Memory B cell (primary cell): ENCODE results near the gene ERC1.

Experiments
- ATAC-seq: fragments of 150-1000 bp; cut with Tn5 transposase; 2 replicates; pipeline ENCODE4 v1.10.0; 2021; ENCODE audit warnings: low read depth, mild to moderate bottlenecking, moderate library complexity
- DNase-seq, 2 donors: peaks; one replicate each; pipeline ENCODE4 v3.0.0; 2022; ENCODE audit warnings: low spot score in 2 of 2
- H3K27ac Mint-ChIP-seq: one replicate; pipeline ENCODE4 v1.8.0; 2022; ENCODE audit warnings: mild to moderate bottlenecking, moderate library complexity, mixed read lengths
- H3K27me3 Mint-ChIP-seq: one replicate; pipeline ENCODE4 v1.8.0; 2022; ENCODE audit warnings: mixed read lengths
- H3K36me3 Mint-ChIP-seq: one replicate; pipeline ENCODE4 v1.8.0; 2022; ENCODE audit warnings: mild to moderate bottlenecking, mixed read lengths
- H3K4me1 Mint-ChIP-seq: one replicate; pipeline ENCODE4 v1.8.0; 2022; ENCODE audit warnings: mixed read lengths
- H3K4me3 Mint-ChIP-seq: one replicate; pipeline ENCODE4 v1.8.0; 2022; ENCODE audit warnings: mild to moderate bottlenecking, moderate library complexity, mixed read lengths
- H3K9me3 Mint-ChIP-seq: one replicate; pipeline ENCODE4 v1.8.0; 2022; ENCODE audit warnings: mixed read lengths

The ERC1 gene

DNA sequence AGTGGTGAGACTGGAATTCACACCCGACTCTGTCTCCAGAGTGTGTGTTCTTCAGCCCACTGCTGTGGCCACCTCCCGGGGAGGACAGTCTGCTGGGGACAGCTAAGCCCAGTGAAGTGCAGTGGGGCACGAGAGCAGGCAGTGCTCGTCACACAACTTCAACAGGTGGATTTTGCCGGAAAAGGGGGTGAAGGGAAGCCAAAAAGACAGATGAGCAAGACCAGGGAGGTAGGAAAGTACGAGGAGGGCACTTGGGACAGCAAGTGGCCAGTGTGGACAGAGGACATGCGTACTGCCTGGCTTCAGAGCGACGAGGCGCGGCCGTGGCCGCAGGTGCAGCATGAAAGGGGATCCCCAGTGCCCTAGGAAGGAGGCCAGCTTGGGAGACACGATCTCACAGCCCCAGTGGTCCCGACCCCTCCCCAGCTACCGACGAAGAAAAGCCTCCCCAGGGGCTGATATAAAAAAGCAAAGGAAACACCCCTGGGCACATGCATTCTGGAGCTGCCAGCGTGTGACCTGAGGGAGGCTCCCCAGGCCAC lies 507.2 kb downstream of the ERC1 start:
- H3K4me3 Mint-ChIP-seq, result no peak overlapping the region
- H3K9me3 Mint-ChIP-seq, result no peaks in the 10 kb centered on the region
- H3K36me3 Mint-ChIP-seq, result peaks cover 2% of the 10 kb centered on the region
- no peak overlapping the region for H3K27ac Mint-ChIP-seq
- peaks cover 7% of the 10 kb centered on the region for H3K27me3 Mint-ChIP-seq
- no peaks in the 10 kb centered on the region for H3K4me1 Mint-ChIP-seq
- DNase-seq (no peak), ATAC-seq (no peak)

GRCh38 chr12:1499351-1499750 lies 508.3 kb downstream of the ERC1 start:
- DNase-seq, result no peak
- Mint-ChIP-seq H3K4me1 (peaks cover 3% of the 10 kb centered on the region), H3K9me3 (no peaks in the 10 kb centered on the region), H3K4me3 (no peak overlapping the region), H3K27ac (no peak overlapping the region), H3K27me3 (peaks cover 14% of the 10 kb centered on the region), H3K36me3 (no peaks in the 10 kb centered on the region)
- ATAC-seq, result no peak

GRCh38 chr12:1500095-1500801 lies 509.2 kb downstream of the ERC1 start:
- H3K27me3 Mint-ChIP-seq, result peaks cover 18% of the 10 kb centered on the region
- no peak for ATAC-seq

DNA sequence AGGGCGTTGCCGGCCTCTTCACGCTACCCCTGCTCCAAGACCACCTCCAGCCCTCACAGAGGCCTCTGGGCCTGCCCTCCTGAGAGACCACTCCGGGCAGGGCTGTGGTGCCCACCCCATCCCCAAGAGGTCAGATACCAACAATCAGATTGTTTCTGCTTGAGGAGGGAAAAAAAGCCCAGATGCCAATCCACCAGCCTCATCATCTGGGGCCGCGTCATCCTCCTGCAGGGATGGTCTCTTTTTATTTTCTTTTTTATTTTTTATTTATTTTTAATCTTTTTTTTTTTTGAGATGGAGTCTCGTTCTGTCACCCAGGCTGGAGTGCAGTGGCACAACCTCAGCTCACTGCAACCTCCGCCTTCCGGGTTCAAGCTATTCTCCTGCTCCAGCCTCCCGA lies 510.0 kb downstream of the ERC1 start:
- Mint-ChIP-seq H3K36me3 (no peaks in the 10 kb centered on the region), H3K27ac (no peak overlapping the region), H3K4me1 (peaks cover 8% of the 10 kb centered on the region), H3K9me3 (no peaks in the 10 kb centered on the region), H3K4me3 (no peak overlapping the region), H3K27me3 (peaks cover 18% of the 10 kb centered on the region)
- ATAC-seq (no peak), DNase-seq (no peak)

More at GRCh38 chr12:1500095-1500801, 509.2 kb downstream of the ERC1 start:
- no peaks in the 10 kb centered on the region for H3K36me3 Mint-ChIP-seq
- no peak overlapping the region for H3K4me3 Mint-ChIP-seq
- DNase-seq, result no peak
- H3K4me1 Mint-ChIP-seq, result peaks cover 8% of the 10 kb centered on the region
- H3K27ac Mint-ChIP-seq, result no peak overlapping the region
- H3K9me3 Mint-ChIP-seq, result no peaks in the 10 kb centered on the region

DNA sequence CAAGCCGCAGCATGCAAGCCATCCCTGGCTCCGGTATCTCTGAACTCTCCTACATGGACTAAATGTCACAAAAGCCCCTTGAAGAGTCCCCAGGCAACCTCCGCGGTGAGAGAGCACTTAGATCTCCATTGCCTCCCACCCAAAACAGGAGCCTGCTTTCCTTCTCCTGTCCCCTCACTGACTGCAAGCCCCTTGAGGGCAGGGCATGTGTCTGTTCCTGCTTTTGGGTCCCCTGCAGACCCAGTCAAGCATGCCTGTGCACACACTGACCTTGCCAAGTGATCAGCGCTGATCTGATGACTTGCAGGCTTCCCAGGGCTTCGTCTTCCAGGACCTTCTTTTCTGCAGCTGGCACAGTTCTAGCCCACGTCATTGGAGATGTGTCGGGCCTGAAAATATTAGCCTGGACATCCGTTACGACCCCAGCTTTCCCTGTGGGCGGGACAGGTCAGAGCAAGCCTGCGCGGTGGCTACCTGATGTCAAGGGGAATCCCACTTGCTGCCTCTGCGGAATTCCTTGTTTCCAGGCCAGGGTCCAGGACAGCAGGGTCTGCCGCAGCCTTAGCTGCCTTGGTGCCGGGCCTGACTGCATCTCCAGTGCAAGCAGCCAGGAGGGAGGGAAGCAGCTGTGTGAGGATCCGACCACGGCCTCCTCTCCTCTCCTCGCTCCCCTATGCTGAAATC lies 510.8 kb downstream of the ERC1 start:
- Mint-ChIP-seq H3K9me3 (no peaks in the 10 kb centered on the region), H3K27ac (no peak overlapping the region), H3K4me3 (no peak overlapping the region), H3K4me1 (peaks cover 8% of the 10 kb centered on the region), H3K27me3 (peaks cover 20% of the 10 kb centered on the region), H3K36me3 (no peaks in the 10 kb centered on the region)
- DNase-seq (no peak), ATAC-seq (no peak)

GRCh38 chr12:1502379-1502720 lies 511.3 kb downstream of the ERC1 start:
- Mint-ChIP-seq H3K27me3 (peaks cover 20% of the 10 kb centered on the region), H3K4me3 (no peak overlapping the region), H3K27ac (no peak overlapping the region), H3K4me1 (peaks cover 8% of the 10 kb centered on the region), H3K9me3 (no peaks in the 10 kb centered on the region), H3K36me3 (no peaks in the 10 kb centered on the region)
- no peak for DNase-seq
- no peak for ATAC-seq

DNA sequence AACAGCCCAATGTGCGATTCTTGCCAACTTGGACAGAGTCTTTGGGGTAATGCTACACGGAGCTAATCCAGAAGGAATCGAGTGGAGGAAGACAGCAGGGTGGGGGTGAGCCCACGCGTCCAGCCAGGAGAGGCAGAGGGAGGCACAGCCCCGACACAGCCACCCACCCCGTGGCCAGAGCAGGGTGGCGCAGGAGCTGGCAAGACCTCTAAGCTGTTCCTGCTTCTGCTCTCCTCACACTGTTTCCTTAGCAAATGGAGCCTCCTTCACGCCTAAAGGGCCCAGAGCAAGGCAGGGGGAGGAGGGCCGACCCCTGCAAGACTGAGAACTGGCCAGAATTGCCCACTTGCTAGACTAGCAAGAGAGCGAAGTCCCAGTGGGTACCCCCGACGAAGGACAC lies 511.8 kb downstream of the ERC1 start:
- ATAC-seq (no peak), DNase-seq (no peak)
- Mint-ChIP-seq H3K27me3 (peaks cover 20% of the 10 kb centered on the region), H3K4me1 (peaks cover 8% of the 10 kb centered on the region), H3K4me3 (no peak overlapping the region), H3K36me3 (no peaks in the 10 kb centered on the region), H3K27ac (no peak overlapping the region), H3K9me3 (no peaks in the 10 kb centered on the region)

- no peak for DNase-seq
- no peak for ATAC-seq
- H3K4me3 Mint-ChIP-seq, result no peak overlapping the region
These were observed 512.3 kb downstream of the ERC1 start for GRCh38 chr12:1503281-1503711.

GRCh38 chr12:1504304-1504894 lies 513.4 kb downstream of the ERC1 start:
- H3K4me1 Mint-ChIP-seq, result peaks cover 8% of the 10 kb centered on the region
- DNase-seq, result no peak
- H3K27ac Mint-ChIP-seq, result no peak overlapping the region
- no peak for ATAC-seq
- H3K36me3 Mint-ChIP-seq, result no peaks in the 10 kb centered on the region
- H3K27me3 Mint-ChIP-seq, result peaks cover 20% of the 10 kb centered on the region
- H3K9me3 Mint-ChIP-seq, result no peaks in the 10 kb centered on the region
- H3K4me3 Mint-ChIP-seq, result peak overlapping the region; percentile 53

More at GRCh38 chr12:1503281-1503711, 512.3 kb downstream of the ERC1 start:
- Mint-ChIP-seq H3K4me1 (peaks cover 8% of the 10 kb centered on the region), H3K27me3 (peaks cover 20% of the 10 kb centered on the region), H3K36me3 (no peaks in the 10 kb centered on the region), H3K27ac (no peak overlapping the region), H3K9me3 (no peaks in the 10 kb centered on the region)

DNA sequence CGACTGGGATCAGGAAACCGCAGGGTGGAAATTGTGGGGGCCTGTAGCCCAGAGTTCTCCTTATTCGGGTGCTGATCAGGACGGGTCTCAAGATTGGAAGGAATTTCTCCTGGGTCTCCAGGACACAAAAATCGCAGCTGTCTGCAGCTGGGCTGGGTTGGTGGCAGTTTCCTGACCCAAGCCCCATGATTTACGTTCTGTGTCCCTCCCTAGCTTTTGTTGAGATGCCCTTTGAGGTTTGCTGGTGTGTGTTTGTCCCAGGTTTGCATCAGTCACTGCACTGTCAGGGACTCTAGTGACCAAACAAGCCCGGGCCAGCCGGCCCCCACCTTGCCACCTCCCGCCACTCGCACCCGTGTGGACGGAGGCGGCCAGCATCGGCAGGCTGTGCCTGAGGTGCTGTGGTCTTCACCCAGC lies 513.9 kb downstream of the ERC1 start:
- Mint-ChIP-seq H3K9me3 (no peaks in the 10 kb centered on the region), H3K4me3 (no peak overlapping the region), H3K27me3 (peaks cover 20% of the 10 kb centered on the region), H3K36me3 (no peaks in the 10 kb centered on the region), H3K4me1 (peaks cover 8% of the 10 kb centered on the region), H3K27ac (no peak overlapping the region)
- DNase-seq, result no peak
- no peak for ATAC-seq

DNA sequence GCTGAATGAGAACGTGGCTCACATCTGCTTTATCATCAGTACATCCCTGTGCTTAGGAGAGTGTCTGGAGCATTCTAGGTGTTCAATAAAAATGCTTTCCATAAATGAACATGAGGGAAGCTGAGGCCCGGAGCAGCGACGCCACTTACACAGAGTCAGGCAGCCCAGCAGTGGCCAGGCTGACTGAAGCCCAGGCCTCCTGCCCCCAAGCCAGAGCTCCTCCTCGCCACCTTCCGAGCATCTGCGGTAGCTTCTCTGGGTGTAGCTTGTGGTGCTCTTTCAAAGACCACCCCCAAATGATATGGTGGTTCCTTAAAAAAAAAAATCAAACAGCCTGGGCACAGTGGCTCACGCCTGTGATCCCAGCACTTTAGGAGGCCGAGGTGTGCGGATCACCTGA lies 514.6 kb downstream of the ERC1 start:
- Mint-ChIP-seq H3K4me3 (no peak overlapping the region), H3K27me3 (peaks cover 25% of the 10 kb centered on the region), H3K9me3 (no peaks in the 10 kb centered on the region), H3K4me1 (peaks cover 8% of the 10 kb centered on the region), H3K36me3 (no peaks in the 10 kb centered on the region), H3K27ac (no peak overlapping the region)
- DNase-seq, result no peak
- no peak for ATAC-seq

- Mint-ChIP-seq H3K36me3 (no peaks in the 10 kb centered on the region), H3K4me1 (peaks cover 8% of the 10 kb centered on the region), H3K27me3 (peaks cover 25% of the 10 kb centered on the region), H3K9me3 (no peaks in the 10 kb centered on the region), H3K27ac (no peak overlapping the region), H3K4me3 (no peak overlapping the region)
- ATAC-seq, result no peak
- DNase-seq, result no peak
These were observed 516.3 kb downstream of the ERC1 start for GRCh38 chr12:1507308-1507707.

DNA sequence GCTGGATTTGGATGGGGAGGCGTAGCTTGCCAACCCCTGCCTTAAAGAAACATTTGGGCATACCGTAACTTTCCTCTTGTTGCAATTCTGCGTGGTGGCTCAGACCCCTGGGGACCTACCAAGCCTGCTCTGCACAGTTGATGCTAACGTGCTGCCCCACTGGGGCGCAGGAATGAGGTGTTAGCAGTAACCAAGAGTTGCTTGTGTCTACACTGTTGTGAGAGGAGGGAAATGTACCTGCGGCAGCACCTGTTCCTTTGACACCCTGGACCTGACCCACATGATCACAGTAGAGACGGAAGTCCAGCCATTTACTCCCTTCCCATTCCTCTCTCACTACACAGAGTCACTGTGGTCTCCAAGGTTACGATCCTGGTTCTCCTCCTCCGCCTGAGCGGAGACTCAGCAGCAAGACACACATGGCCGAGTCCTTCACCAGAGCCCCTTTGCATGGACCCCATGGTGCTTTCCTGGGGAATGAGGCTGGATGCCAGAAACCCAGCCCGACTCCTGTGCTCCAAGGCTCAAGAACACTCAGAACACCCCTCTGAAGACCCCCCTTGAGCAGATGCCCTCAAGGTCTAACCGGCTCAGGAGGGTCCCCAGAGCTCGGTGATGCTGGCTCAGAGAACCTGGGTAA lies 518.5 kb downstream of the ERC1 start:
- Mint-ChIP-seq H3K36me3 (no peaks in the 10 kb centered on the region), H3K4me3 (no peak overlapping the region), H3K27me3 (peaks cover 11% of the 10 kb centered on the region), H3K4me1 (peaks cover 5% of the 10 kb centered on the region), H3K27ac (no peak overlapping the region), H3K9me3 (no peaks in the 10 kb centered on the region)
- ATAC-seq (no peak), DNase-seq (no peak)
